Adrenal gland (tissue), 5 donors: ENCODE data around the gene MAGEB3.

ENCODE experiments used
- CTCF ChIP-seq, 6 experiments: fragments of 450-650 bp in 4 of 6; fragments of 200-600 bp in 2 of 6; sonication (generic) in 1 of 6; IDR thresholded peaks; 1 replicate in 5 of 6; 2 replicates in 1 of 6; pipeline versions ENCODE4 v1.5.1 to v1.8.0; 2016 to 2021; ENCODE audit warnings: antibody characterized with exemption in 6 of 6, mild to moderate bottlenecking in 2 of 6, moderate library complexity in 1 of 6
- POLR2A ChIP-seq, 2 donors: fragments of 450-650 bp; IDR thresholded peaks; one replicate each; pipeline ENCODE4 v1.6.1; 2017; ENCODE audit warnings: antibody characterized with exemption in 2 of 2, mild to moderate bottlenecking in 2 of 2, moderate library complexity in 1 of 2
- donor health status: DM: no; HTN: no; CAD: no.

- TF ChIP-seq CTCF (IDR thresholded peaks at IDR 0.05): no peak
- TF ChIP-seq POLR2A (IDR thresholded peaks at IDR 0.05): no peak
Observed at GRCh38 chrX:30219372-30219771, 11.1 kb upstream of the MAGEB3 start.
